Measurements from ENCODE around the gene EYA2.
A peak's percentile ranks its signal among the peaks of the same experiment; 100 is the strongest.

EYA2 gene

GRCh38 chr20:47031004-47031403 is 136.4 kb downstream of the EYA2 start:
- DNase-seq (ENCODE audit: low read depth) = no peak
- no peak for TF ChIP-seq CTCF (IDR thresholded peaks at IDR 0.05; ENCODE audit: insufficient read depth, low read depth, low read length, missing control alignments)
- no peak overlapping the region for H3K4me3 ChIP-seq (ENCODE audit: low read length)

- DNase-seq (ENCODE audit: low read depth) = no peak
- no peak for TF ChIP-seq CTCF (IDR thresholded peaks at IDR 0.05; ENCODE audit: insufficient read depth, low read depth, low read length, missing control alignments)
- no peak overlapping the region for H3K4me3 ChIP-seq (ENCODE audit: low read length)
These were observed 137.2 kb downstream of the EYA2 start for GRCh38 chr20:47031821-47032220.

GRCh38 chr20:47032933-47033578 is 138.4 kb downstream of the EYA2 start:
- peak; percentile 11 for DNase-seq (ENCODE audit: low read depth)

GRCh38 chr20:47033665-47034064 is 139.0 kb downstream of the EYA2 start:
- no peak for TF ChIP-seq CTCF (IDR thresholded peaks at IDR 0.05; ENCODE audit: insufficient read depth, low read depth, low read length, missing control alignments)
- no peak for DNase-seq (ENCODE audit: low read depth)
- H3K4me3 ChIP-seq (ENCODE audit: low read length) = no peak overlapping the region

More at GRCh38 chr20:47032933-47033578, 138.4 kb downstream of the EYA2 start:
- no peak overlapping the region for H3K4me3 ChIP-seq (ENCODE audit: low read length)
- no peak for TF ChIP-seq CTCF (IDR thresholded peaks at IDR 0.05; ENCODE audit: insufficient read depth, low read depth, low read length, missing control alignments)

GRCh38 chr20:47035026-47035590 is 140.5 kb downstream of the EYA2 start:
- TF ChIP-seq CTCF (IDR thresholded peaks at IDR 0.05; ENCODE audit: insufficient read depth, low read depth, low read length, missing control alignments) = no peak
- DNase-seq (ENCODE audit: low read depth) = no peak
- no peak overlapping the region for H3K4me3 ChIP-seq (ENCODE audit: low read length)

- DNase-seq (ENCODE audit: low read depth) = no peak
These were observed 141.6 kb downstream of the EYA2 start for GRCh38 chr20:47036091-47036870.

More at GRCh38 chr20:47036091-47036870, 141.6 kb downstream of the EYA2 start:
- TF ChIP-seq CTCF (IDR thresholded peaks at IDR 0.05; ENCODE audit: insufficient read depth, low read depth, low read length, missing control alignments) = no peak
- no peak overlapping the region for H3K4me3 ChIP-seq (ENCODE audit: low read length)

All from epithelial cell of esophagus (primary cell).